GM19397 (cell line): ENCODE results near the gene PRR15.
"Not testable (repeated sequence)": the region's sequence is repeated elsewhere in the genome, so short reads cannot be mapped to it uniquely, and the experiment has no call there.

Experiments
- ATAC-seq: cut with Tn5 transposase; IDR thresholded peaks from one replicate; pipeline ENCODE4 v1.9.1; 2021; ENCODE audit warnings: mild to moderate bottlenecking, moderate library complexity; ENCODE audit not compliant: unreplicated experiment

The PRR15 gene, protein sequence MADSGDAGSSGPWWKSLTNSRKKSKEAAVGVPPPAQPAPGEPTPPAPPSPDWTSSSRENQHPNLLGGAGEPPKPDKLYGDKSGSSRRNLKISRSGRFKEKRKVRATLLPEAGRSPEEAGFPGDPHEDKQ

DNA sequence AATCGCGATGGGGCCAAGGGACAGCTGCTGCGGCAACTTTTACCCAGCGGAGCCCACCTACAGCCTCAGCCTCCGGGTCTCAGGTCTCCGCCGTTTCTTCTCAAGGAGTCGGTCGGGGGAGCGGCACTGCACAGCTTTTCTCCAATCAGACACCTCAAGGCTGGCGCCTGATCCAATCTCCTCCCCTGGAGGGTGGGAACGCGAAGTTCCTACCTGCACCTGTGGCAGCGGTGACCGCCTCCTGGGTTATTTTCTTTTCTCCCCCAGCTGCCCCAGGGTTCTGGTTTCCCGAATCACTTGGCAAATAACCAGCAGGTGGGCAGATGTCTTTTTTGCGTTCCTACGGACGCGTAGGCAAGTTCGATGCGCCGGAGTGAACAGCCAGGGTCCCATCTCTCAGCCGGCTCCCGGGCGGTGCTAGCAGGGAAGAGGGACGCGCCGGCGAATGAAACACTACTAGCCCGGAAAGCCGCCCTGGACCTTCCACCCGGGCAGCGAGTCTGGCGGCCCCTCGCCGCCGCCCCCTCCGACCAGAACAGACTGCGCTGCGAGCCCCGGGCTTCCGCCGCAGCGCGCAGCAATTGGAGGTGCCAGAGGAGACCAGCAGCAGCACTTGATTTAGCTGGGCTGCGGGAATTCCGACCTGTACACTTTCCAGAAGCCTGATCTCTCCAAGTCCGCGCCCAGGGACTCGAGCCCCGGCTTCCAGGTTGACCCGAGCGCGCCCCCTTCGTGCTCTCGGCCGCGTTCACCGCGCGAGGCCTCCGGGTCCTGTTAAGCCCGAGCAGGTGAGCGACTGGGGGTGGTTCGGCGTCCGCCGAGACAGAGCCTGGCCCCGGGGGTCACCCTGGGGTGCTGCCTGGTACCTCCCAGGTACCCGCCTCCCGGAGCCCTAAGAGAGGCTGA lies at the start of gene PRR15:
Gene PRR15 (plus strand): TSS at position 246 of the 906 bp plus-strand sequence. CDS start 2,495 bp downstream, outside the sequence.
- no peak for ATAC-seq

DNA sequence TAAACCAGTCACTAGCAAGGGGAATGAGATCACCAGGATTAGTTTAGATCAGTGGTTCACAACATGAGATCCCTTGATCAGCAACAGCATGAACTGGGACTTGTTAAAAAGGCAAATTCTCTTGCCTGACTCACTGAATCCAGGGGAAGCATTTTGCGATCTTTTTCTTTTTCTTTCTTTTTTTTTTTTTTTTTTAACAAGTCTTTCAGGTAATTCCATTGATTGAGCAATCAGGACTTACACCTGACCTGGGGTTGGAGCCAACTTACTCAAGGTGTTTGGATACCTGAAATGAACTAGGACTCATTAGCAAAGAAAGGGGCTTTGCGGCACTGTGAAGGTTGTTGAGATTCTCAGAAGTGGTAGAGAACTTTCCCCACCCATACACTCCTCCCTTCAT lies 47.1 kb upstream of the PRR15 start:
- ATAC-seq = no peak

DNA sequence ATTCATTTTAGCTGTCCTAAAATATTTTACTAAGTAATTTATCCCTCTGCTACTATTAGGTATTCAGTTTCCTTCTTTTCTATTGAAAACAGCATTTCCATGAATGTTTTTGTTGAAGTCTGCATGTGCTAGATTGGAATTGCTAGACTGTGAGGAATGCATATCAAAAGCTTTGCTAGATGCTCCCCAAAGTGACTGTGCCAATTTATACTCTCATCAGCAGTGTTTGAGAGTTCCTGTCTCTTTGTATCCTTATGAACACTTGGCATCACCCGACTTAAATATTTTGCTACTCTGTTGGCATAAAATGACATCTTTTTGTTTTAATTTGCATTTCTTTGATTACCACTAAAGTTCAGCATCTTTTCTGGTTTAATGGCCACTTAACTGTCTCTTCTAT lies 45.0 kb upstream of the PRR15 start:
- no peak for ATAC-seq

DNA sequence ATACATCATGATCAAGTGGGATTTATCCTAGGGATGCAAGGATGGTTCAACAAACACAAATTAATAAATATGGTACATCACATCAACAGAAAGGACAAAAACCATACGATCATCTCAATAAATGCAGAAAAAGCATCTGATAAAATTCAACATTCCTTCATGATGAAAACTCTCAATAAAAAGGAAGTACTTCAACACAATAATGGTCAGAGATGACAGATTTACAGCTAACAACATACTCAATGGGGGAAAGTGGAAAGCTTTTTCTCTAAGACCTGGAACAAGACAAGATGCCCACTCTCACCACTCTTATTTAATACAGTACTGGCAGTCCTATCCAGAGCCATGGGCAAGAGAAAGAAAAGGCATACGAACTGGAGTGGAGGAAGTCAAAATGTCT lies 39.9 kb upstream of the PRR15 start:
- ATAC-seq = no peak

GRCh38 chr7:29527505-29528108 lies 36.0 kb upstream of the PRR15 start:
- no peak for ATAC-seq

- ATAC-seq = not testable (repeated sequence)
Measured at GRCh38 chr7:29528526-29528925, 35.1 kb upstream of the PRR15 start.

DNA sequence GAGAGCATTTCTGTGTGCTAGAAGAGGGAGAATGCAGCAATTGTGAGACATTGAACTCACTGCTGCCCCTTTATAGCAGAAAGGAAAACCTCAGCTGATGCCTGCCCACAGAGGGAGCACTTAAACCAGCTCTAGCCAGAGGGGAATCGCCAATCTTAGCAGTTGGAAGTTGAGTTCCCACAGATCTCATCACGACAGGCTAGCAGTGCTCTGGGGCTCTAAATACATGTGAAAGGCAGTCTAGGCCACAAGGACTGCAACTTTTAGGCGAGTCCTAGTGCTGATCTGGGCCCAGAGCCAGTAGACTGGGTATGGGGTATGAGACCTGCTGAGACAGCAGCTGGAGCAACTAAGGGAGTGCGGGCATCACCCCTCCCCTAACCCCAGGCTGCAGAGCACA lies 25.2 kb upstream of the PRR15 start:
- no peak for ATAC-seq

- ATAC-seq = no peak
Measured at GRCh38 chr7:29539471-29539870, 24.2 kb upstream of the PRR15 start.

DNA sequence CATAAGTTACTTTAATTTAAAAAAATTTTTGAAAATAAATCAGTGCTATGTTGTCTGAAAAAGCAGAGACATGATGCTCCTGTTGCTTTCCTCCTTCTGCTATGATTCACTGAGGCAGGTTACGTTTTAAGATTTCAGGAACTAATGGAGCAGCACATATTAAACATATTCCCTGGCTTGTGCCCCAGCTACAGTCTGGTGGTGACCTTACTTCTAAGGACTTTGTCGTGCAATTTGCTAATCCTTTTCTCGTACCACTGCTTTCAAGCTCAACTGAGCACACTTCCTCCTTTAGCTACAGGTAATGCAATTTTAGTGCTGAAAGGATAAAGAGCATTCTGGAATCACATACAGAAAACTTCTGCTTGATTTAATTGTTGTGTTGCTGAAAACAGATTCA lies 16.2 kb upstream of the PRR15 start:
- no peak for ATAC-seq

GRCh38 chr7:29548823-29549222 lies 14.8 kb upstream of the PRR15 start:
- ATAC-seq = no peak

DNA sequence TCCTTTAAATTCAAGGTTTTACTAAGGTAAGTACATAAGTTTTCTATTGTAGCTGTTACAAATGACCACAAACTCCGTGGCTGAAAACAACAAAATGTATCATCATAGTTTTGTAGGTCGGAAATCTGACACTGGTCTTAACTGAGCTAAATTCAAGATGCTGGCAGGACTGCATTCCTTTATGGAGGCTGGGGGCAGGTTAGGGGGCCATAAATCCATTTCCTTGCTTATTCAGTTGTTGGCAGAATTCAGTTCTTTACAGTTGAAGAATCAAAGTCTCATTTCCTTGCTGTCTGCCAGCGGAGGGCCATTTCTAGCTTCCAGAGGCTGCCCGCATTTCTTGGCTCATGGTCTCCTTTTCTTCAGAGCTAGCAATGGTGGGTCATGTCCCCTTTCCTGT lies 11.2 kb upstream of the PRR15 start:
- no peak for ATAC-seq

DNA sequence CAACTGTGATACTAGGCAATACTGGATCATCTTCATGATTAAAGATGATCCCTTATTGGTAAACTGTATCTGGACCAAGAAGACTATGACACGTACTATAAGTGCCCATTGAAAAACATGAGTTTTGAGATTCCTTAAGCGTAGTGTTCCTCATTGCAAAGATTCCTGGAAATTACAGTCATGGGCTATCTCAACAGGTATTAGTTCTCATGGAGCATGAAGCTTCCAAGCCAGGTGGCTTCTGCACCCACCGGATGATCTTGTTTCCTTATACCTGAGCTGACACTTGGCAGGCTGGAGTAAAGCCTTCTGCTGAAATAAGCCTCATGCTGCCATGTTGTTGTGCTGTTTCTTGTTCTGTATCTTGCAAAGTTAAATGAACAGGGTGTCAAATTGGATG lies 8.6 kb upstream of the PRR15 start:
- ATAC-seq = no peak

DNA sequence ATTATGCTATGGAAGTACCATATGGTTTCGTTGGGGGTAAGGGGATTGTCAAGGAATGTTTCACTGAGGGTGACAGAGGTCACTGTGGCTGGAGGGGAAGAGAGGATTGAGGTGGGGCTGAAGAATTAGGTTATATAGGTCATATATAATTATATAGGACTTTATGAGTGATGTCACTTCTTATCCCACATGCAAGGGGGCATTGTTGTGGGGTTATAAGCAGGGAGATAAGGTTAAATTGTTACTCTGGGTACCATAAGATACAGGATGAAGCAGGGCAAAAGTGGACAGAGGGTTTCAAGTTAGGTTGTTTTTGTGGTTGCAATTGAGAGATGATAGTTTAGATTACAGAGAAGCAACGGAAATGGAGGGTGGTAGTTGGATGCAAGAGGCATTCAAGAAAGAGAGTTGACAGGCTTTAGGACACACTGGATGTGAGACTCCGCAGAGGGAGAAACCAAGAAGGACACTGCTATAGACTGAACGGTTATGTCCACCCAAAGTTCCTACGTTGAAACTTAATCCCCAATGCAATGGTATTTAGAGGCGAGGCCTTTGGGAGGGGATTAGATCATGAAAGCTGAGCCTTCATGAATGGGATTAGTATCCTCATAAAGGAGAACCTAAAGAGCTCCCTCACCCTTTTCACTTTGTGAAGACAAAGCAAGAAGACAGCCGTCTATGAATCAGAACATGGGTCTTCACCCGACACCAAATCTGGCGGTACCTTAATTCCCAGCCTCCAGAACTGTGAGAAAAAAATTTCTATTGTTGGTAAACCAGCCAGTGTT lies 7.0 kb upstream of the PRR15 start:
- no peak for ATAC-seq

GRCh38 chr7:29557954-29558353 lies 5.7 kb upstream of the PRR15 start:
- ATAC-seq = no peak

- ATAC-seq = no peak
Measured at GRCh38 chr7:29561271-29561670, 2.4 kb upstream of the PRR15 start.

GRCh38 chr7:29562307-29562706 lies 1.3 kb upstream of the PRR15 start:
- ATAC-seq = no peak

GRCh38 chr7:29564496-29565223 lies 1.0 kb downstream of the PRR15 start:
- ATAC-seq = no peak

DNA sequence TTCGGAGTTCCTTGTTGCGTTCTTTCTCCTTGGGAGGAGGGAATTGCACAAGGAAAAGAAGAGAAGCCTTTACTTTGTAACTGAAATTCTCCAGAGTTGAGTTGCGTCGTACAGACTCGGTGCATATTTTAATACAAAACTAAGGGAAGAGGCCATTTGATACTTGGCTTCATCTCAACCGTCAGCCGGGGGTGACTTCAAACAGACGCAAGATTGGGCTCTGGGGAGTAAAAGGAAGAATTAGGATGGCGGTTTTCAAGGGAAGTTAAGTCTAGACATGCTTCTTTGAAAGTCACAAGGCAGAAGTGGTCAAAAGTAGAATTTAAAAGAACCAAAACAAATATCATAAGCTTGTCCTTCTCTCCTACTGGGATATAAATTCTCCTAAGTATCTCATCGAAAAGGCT lies 1.6 kb downstream of the PRR15 start:
- ATAC-seq = no peak

DNA sequence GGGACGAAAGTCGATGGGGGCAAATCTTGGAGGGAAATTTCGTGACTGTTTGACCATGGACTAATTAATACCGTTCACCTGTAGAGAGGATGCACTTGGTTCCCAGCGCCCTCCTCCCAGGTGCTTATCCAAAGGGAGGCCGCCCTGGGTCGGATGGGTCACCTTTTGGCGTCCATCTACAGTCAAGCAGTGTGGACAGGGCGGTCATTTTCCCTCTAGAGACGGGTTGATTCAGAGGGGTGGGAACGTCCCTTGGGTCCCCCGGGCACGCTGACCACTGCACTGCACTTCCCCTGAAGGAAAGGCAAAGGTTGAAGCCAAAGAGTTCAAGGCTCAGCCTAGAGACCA lies 2.0 kb downstream of the PRR15 start:
- no peak for ATAC-seq

GRCh38 chr7:29565982-29566746 lies 2.5 kb downstream of the PRR15 start:
- ATAC-seq = no peak
